Measurements from ENCODE around the gene CLCA1. TPM values are rescaled to one million over a fixed set of nuclear protein-coding genes. Genes with fewer than 3 reads are reported as not detected.

Gene CLCA1
- total RNA-seq, 1 experiment from 2014 or later = 0.12 TPM

DNA sequence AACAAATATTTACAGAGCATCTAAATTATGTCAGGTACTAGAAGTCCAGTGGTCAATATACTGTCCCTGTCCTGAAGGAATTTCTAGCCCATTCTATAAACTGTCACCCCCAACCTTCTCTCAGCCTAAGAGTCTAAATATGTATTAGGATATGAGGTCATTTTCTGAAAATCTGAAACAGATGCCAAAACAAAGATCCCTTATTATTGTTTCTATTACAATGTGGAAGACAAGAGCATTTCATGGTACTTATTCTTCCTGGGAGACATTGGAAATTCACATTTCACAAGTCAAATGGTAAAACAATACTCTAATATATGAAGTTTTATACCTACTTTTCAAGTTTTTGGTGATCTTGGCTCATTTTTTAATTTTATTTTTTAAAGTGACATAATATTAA is 2.6 kb downstream of the CLCA1 start (continued):
- TF ChIP-seq POLR2AphosphoS5 (IDR thresholded peaks at IDR 0.05; ENCODE audit: low read depth, low read length) = no peak

DNA sequence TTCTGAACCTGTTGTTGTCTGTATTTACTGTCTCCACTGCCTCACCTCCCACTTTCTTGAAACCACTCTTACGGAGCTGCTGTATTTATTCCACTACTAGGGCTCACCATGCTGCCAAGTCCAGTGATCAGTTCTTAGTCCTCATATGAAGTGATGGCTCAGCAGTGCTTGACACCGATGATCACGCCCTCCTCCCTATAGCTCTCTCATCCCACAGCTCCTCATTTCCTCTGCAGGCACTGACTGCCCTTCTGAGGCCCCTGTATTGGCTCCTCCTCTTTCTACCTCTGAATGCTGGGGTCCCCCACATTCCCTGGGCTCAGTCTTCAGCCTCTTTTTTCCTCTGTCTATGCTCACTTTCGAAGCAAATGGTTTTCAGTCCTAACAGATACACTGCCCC is 3.4 kb downstream of the CLCA1 start:
- Histone ChIP-seq H3K36me3 (ENCODE audit: control insufficient read depth in 1 of 2, insufficient read depth in 2 of 2, low read length in 2 of 2) (no peaks in the 10 kb centered on the region), H4K20me1 (ENCODE audit: insufficient read depth) (no peaks in the 10 kb centered on the region), H2AFZ (ENCODE audit: low read depth, low read length, poor library complexity, severe bottlenecking) (no peak overlapping the region), H3K4me2 (ENCODE audit: low read length) (no peak overlapping the region), H3K4me3 (replicated peaks in 1 of 2; ENCODE audit: low read depth in 1 of 2, low read length in 2 of 2) (no peak overlapping the region), H3K27ac (ENCODE audit: low read depth, low read length) (no peak overlapping the region), H3K9me2 (ENCODE audit: insufficient read depth) (no peaks in the 10 kb centered on the region), H3K27me3 (ENCODE audit: insufficient read depth, low read length) (no peaks in the 10 kb centered on the region), H3K4me1 (ENCODE audit: control insufficient read depth in 1 of 2, insufficient read depth in 2 of 2, low read length in 2 of 2) (no peaks in the 10 kb centered on the region), H3K9ac (ENCODE audit: low read length) (no peak overlapping the region), H3K79me2 (ENCODE audit: insufficient read depth, low read length) (no peaks in the 10 kb centered on the region), H3K9me3 (ENCODE audit: control insufficient read depth in 1 of 2, insufficient read depth in 1 of 2, low read depth in 1 of 2, low read length in 2 of 2) (no peaks in the 10 kb centered on the region)
- DNase-seq (ENCODE audit: low read depth, low spot score) (no peak), ATAC-seq (no peak)
- ChIA-PET CTCF (interaction anchor here (1.8 kb wide), 1 partner anchor 92 kb away, joined by 4 read pairs; no protein-coding TSS in a partner anchor), POLR2A (no interaction called here), RAD21 (ENCODE audit: low non-redundant PET in 1 of 2, low total read pairs in 2 of 2, uncharacterized antibody in 2 of 2, unreplicated experiment in 2 of 2) (no interaction called here)
- TF ChIP-seq TCF7L2 (IDR thresholded peaks at IDR 0.05; ENCODE audit: borderline replicate concordance, extremely low read depth, insufficient read depth, insufficient read length) (no peak), RAD21 (IDR thresholded peaks at IDR 0.05; ENCODE audit: low read depth) (no peak), EGR1 (IDR thresholded peaks at IDR 0.05; ENCODE audit: low read depth) (no peak), CEBPB (IDR thresholded peaks at IDR 0.05; ENCODE audit: low read depth) (no peak), EZH2phosphoT487 (IDR thresholded peaks at IDR 0.05; ENCODE audit: borderline replicate concordance) (no peak), ZFX (IDR thresholded peaks at IDR 0.05) (no peak), POLR2A (IDR thresholded peaks at IDR 0.05; ENCODE audit: borderline replicate concordance, extremely low read depth, insufficient read depth, insufficient read length) (no peak), YY1 (IDR thresholded peaks at IDR 0.05; ENCODE audit: extremely low read depth, insufficient replicate concordance, low read depth, low read length) (no peak), POLR2AphosphoS5 (IDR thresholded peaks at IDR 0.05; ENCODE audit: low read depth, low read length) (no peak), JUND (IDR thresholded peaks at IDR 0.05) (no peak), SIN3A (IDR thresholded peaks at IDR 0.05; ENCODE audit: low read depth) (no peak), ZNF274 (IDR thresholded peaks at IDR 0.05; ENCODE audit: low read depth, low read length) (no peak), EZH2 (IDR thresholded peaks at IDR 0.05) (no peak), ELF1 (IDR thresholded peaks at IDR 0.05; ENCODE audit: borderline replicate concordance, low read depth) (no peak), CBX3 (IDR thresholded peaks at IDR 0.05; ENCODE audit: low read depth) (no peak), SP1 (IDR thresholded peaks at IDR 0.05; ENCODE audit: low read depth) (no peak)
- TF ChIP-seq, protein P1, sequence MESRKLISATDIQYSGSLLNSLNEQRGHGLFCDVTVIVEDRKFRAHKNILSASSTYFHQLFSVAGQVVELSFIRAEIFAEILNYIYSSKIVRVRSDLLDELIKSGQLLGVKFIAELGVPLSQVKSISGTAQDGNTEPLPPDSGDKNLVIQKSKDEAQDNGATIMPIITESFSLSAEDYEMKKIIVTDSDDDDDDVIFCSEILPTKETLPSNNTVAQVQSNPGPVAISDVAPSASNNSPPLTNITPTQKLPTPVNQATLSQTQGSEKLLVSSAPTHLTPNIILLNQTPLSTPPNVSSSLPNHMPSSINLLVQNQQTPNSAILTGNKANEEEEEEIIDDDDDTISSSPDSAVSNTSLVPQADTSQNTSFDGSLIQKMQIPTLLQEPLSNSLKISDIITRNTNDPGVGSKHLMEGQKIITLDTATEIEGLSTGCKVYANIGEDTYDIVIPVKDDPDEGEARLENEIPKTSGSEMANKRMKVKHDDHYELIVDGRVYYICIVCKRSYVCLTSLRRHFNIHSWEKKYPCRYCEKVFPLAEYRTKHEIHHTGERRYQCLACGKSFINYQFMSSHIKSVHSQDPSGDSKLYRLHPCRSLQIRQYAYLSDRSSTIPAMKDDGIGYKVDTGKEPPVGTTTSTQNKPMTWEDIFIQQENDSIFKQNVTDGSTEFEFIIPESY (IDR thresholded peaks at IDR 0.05; ENCODE audit: extremely low read depth, insufficient replicate concordance, low read length) = no peak
- TF ChIP-seq, protein P2, sequence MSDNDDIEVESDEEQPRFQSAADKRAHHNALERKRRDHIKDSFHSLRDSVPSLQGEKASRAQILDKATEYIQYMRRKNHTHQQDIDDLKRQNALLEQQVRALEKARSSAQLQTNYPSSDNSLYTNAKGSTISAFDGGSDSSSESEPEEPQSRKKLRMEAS (IDR thresholded peaks at IDR 0.05) = no peak
- TF ChIP-seq, protein P3, sequence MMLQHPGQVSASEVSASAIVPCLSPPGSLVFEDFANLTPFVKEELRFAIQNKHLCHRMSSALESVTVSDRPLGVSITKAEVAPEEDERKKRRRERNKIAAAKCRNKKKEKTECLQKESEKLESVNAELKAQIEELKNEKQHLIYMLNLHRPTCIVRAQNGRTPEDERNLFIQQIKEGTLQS (IDR thresholded peaks at IDR 0.05) = no peak
- TF ChIP-seq, protein P4, sequence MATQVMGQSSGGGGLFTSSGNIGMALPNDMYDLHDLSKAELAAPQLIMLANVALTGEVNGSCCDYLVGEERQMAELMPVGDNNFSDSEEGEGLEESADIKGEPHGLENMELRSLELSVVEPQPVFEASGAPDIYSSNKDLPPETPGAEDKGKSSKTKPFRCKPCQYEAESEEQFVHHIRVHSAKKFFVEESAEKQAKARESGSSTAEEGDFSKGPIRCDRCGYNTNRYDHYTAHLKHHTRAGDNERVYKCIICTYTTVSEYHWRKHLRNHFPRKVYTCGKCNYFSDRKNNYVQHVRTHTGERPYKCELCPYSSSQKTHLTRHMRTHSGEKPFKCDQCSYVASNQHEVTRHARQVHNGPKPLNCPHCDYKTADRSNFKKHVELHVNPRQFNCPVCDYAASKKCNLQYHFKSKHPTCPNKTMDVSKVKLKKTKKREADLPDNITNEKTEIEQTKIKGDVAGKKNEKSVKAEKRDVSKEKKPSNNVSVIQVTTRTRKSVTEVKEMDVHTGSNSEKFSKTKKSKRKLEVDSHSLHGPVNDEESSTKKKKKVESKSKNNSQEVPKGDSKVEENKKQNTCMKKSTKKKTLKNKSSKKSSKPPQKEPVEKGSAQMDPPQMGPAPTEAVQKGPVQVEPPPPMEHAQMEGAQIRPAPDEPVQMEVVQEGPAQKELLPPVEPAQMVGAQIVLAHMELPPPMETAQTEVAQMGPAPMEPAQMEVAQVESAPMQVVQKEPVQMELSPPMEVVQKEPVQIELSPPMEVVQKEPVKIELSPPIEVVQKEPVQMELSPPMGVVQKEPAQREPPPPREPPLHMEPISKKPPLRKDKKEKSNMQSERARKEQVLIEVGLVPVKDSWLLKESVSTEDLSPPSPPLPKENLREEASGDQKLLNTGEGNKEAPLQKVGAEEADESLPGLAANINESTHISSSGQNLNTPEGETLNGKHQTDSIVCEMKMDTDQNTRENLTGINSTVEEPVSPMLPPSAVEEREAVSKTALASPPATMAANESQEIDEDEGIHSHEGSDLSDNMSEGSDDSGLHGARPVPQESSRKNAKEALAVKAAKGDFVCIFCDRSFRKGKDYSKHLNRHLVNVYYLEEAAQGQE (IDR thresholded peaks at IDR 0.05; ENCODE audit: low read depth) = no peak
- intact Hi-C loops (cut with micrococcal nuclease) = loop anchor here (5.0 to 10.0 kb wide), 2 partner anchors 215 to 613 kb away; no protein-coding TSS in a partner anchor
- BruUV-seq (replicated peaks) = no TSS peak
